ENCODE data around the gene SYNJ1.
"Not testable (repeated sequence)": the region's sequence is repeated elsewhere in the genome, so short reads cannot be mapped to it uniquely, and the experiment has no call there.

DNA sequence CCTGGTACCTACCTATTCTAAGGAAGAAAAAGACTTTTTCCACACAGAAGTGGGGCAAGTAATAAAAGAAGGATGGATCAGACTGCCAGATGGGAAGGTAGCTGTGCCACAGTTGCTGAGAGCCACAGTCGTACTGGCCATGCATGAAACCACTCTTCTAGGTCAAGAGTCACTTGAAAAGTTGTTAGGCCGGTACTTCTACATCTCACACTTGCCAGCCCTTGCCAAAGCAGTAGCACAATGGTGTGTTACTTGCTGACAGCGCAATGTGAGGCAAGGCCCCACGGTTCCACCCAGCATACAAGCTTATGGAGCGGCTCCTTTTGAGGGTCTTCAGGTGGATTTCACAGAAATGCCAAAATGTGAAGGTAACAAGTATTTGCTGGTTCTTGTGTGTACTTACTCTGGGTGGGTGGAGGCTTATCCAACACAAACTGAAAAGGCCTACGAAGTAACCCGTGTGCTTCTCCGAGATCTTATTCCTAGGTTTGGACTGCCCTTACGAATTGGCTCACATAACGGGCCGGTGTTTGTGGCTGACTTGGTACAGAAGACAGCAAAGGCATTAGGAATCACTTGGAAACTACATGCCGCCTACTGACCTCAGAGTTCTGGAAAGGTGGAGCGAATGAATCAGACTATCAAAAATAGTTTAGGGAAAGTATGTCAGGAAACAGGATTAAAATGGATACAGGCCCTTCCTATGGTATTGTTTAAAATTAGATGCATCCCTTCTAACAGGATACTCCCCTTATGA lies 66.6 kb downstream of the SYNJ1 start:
- TF ChIP-seq, protein P1, sequence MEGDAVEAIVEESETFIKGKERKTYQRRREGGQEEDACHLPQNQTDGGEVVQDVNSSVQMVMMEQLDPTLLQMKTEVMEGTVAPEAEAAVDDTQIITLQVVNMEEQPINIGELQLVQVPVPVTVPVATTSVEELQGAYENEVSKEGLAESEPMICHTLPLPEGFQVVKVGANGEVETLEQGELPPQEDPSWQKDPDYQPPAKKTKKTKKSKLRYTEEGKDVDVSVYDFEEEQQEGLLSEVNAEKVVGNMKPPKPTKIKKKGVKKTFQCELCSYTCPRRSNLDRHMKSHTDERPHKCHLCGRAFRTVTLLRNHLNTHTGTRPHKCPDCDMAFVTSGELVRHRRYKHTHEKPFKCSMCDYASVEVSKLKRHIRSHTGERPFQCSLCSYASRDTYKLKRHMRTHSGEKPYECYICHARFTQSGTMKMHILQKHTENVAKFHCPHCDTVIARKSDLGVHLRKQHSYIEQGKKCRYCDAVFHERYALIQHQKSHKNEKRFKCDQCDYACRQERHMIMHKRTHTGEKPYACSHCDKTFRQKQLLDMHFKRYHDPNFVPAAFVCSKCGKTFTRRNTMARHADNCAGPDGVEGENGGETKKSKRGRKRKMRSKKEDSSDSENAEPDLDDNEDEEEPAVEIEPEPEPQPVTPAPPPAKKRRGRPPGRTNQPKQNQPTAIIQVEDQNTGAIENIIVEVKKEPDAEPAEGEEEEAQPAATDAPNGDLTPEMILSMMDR (IDR thresholded peaks at IDR 0.05; ENCODE audit: insufficient read depth, low read depth, low read length) = not testable (repeated sequence)
- not testable (repeated sequence) for TF ChIP-seq EZH2 (IDR thresholded peaks at IDR 0.05; ENCODE audit: insufficient read depth, low read length)

Data from astrocyte (in vitro differentiated cells and primary cell).